GM12891 (cell line): ENCODE measurements around the gene DENND1C.

Source experiments
- POLR2A ChIP-seq: IDR thresholded peaks from 2 replicates; pipeline ENCODE4 v1.6.1; 2011; ENCODE audit warnings: low read depth, low read length, control low read depth
- POLR2AphosphoS5 ChIP-seq: IDR thresholded peaks from 2 replicates; pipeline ENCODE4 v1.6.1; 2011; ENCODE audit warnings: low read depth, low read length, control low read depth

DNA sequence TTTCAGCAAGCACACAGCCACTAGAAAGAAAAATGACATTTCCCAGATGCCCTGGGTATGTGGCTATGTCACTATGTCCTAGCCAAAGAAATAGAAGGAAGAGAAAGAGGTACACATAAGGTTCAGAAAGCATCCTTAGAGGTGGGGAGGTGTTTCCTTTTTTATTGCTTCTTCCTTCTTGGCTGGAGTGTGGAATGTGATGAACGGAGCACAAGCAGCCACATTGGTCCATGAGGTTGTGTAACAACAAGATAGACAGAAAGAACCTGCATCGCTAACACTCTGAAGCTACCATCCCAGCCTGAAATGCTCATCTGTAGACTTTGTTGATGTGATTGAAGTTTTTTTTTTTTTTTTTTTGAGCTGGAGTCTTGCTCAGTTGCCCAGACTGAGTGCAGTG lies 28.7 kb downstream of the DENND1C start:
- TF ChIP-seq POLR2AphosphoS5 (no peak), POLR2A (no peak)
